GM12892 (cell line): ENCODE data around the gene FAHD1.

ENCODE experiments used
- DNase-seq: peaks from one replicate; pipeline ENCODE4 v3.0.0; 2011; ENCODE audit not compliant: insufficient read length
- FAIRE-seq: peaks from 2 replicates; lab custom pipeline; 2011; peaks lifted over from hg19 to GRCh38; lab: Jason Lieb, UNC
- POLR2A ChIP-seq: IDR thresholded peaks from 2 replicates; pipeline ENCODE4 v1.6.1; 2011; ENCODE audit warnings: low read depth, low read length, control low read depth
- POLR2AphosphoS5 ChIP-seq: IDR thresholded peaks from 2 replicates; pipeline ENCODE4 v1.6.1; 2011; ENCODE audit warnings: low read depth, low read length, control low read depth
- TAF1 ChIP-seq: IDR thresholded peaks from 2 replicates; pipeline ENCODE4 v1.6.1; 2011; ENCODE audit warnings: low read depth, mild to moderate bottlenecking, control low read depth, low read length, borderline replicate concordance

The FAHD1 gene

DNA sequence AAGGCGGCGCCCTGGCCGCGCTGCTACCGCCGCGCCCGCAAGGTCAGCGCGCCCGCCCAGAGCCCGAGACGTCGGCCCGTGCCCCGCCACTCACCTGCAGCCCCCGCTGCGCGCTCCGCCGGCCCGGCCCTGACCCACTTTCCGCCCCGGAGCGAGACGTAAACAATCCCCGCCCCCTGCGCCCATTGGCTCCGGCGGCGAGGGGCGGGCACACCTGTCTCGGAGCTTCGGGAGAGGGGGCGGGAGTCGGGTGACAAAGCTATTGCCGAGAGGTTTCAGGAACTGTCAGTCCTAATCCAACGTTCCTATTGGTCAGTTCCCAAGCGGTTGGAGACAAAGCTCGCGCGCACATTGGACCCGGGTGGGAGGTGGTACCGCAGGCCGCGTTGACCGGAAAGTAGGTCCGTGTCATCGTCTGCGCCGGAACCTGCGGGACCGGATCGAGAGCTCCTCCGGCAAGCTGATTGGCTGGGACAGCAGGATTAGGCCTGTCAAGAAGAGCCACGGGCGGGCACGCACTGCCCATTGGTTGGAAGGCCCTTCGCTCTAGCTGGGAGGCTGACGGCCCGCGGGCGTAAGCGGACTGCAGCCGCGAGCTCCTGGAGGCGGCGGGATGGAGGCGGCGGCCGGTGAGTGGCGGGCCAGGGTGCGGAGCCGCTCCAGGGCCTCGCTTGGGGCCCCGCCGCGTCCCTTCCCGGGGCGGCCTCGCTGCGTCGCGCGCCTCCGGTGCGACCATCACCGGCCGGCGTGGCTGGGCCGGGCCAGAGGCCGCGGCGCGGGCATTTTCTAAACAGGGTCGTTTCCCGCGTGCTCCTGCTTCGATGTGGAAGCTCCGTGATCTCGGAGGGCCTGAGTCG is 44.4 kb upstream of the FAHD1 start, which contains the start of the genes NUBP2 and SPSB3:
Gene NUBP2 (plus strand): TSS at position 553 of the 857 bp plus-strand sequence. CDS start 61 bp downstream, at position 614.
Gene SPSB3 (minus strand): TSS at position 164 of the 857 bp plus-strand sequence. CDS start 1,088 bp downstream, outside the sequence.
- TF ChIP-seq POLR2A (peak; percentile 75; the same call in 1 of the 2 replicates), TAF1 (no peak), POLR2AphosphoS5 (peak; percentile 66)
- peak; percentile 100 for FAIRE-seq
- peak; percentile 99 for DNase-seq

- FAIRE-seq = no peak
- no peak for DNase-seq
- TF ChIP-seq POLR2AphosphoS5 = no peak
- no peak for TF ChIP-seq POLR2A
- TF ChIP-seq TAF1 = no peak
Observed at GRCh38 chr16:1784977-1785845, 41.8 kb upstream of the FAHD1 start.

GRCh38 chr16:1785846-1786170 is 41.2 kb upstream of the FAHD1 start:
- TF ChIP-seq POLR2A (no peak), TAF1 (no peak), POLR2AphosphoS5 (no peak)
- no peak for FAIRE-seq
- DNase-seq = no peak

- DNase-seq = no peak
- FAIRE-seq = no peak
- no peak for TF ChIP-seq POLR2A
- TF ChIP-seq TAF1 = no peak
- TF ChIP-seq POLR2AphosphoS5 = no peak
Observed at GRCh38 chr16:1786242-1787055, 40.6 kb upstream of the FAHD1 start.

DNA sequence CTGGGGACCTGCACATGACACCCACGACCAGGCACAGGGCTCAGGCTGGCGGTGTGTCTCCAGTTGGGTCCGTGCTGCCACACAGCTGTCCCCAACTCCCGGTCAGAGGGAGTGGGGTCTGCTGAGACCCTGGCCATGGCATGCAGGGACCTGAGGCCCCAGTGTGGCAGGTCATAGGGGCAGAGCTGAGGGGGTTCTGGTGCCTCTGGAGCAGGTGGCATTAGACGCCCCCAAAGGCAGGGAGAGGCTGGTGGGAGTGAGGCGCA is 40.0 kb upstream of the FAHD1 start:
- FAIRE-seq (no peak), DNase-seq (no peak)
- TF ChIP-seq POLR2AphosphoS5 (no peak), TAF1 (no peak), POLR2A (no peak)

GRCh38 chr16:1787322-1788094 is 39.5 kb upstream of the FAHD1 start:
- DNase-seq (no peak), FAIRE-seq (no peak)
- no peak for TF ChIP-seq POLR2AphosphoS5
- no peak for TF ChIP-seq TAF1
- no peak for TF ChIP-seq POLR2A

DNA sequence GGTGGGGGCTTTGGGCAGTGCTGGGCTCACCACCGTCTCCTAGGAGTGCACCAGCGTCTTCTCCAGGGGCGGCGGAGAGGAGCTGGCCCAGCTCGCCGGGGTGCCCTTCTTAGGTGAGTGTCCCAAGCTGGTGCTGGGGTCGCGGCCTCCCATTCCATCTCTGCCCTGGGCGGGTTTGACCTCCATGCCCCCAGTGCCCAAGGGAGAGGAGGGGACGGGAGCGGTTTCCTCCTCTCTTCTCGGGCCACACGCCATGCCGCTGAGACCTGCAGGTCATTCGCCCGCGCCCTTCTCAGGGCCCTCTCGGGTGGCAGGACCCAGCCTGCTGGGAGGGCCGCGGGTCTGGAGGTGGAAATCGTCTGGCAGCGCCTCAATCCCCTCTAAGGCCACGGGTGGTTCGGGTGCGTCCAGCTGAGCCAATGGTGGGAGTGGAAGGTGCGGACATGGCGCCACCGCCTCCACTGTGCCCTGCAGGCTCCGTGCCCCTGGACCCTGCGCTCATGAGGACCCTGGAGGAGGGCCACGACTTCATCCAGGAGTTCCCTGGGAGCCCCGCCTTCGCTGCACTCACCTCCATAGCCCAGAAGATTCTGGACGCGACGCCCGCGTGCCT is 38.8 kb upstream of the FAHD1 start:
- TF ChIP-seq POLR2AphosphoS5 (no peak), POLR2A (no peak), TAF1 (no peak)
- no peak for DNase-seq
- FAIRE-seq = no peak

DNA sequence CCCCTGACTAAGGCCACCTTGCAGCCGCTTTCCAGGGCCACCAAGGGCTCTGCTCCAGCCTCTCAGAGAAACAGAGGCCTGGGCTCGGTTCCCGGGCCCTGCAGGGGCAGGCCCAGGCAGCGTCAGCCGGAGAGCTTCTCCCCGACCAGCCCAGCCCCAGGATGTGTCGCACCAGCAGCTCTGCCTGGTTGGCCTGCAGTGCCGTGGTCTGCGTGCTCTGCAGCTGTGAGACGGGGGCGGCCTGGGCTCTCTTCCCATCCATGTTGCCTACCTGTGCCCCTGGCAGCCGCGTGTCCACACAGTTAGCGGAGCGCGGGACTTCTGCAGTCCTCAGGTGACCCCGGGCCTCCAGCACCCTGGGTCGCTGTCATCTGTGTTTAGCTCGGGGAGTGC is 38.3 kb upstream of the FAHD1 start:
- DNase-seq = no peak

DNA sequence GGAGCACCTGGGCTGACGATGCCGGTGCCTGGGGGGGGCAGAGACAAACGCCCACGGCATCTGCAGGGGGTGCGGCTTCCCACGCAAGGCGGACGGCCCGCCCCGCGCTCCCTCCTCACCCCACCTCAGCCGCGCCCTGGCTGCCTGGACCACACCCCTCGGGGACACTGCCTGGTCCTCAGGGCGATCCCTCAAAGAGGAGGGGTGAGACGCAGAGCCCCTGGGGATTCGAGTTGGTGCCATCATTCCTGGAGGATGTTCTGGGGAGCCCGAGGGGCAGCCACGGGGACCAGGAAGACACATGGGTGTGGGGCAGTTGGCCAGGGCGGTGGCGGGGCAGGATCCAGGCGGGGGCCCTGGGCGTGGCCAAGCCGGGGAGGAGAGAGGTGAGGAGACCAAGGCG is 37.4 kb upstream of the FAHD1 start:
- DNase-seq (no peak), FAIRE-seq (no peak)
- TF ChIP-seq TAF1 (no peak), POLR2AphosphoS5 (no peak), POLR2A (no peak; the same call in 1 of the 2 replicates)

More for the DNA sequence above, 38.3 kb upstream of the FAHD1 start:
- TF ChIP-seq POLR2AphosphoS5 (no peak), TAF1 (no peak), POLR2A (no peak)
- no peak for FAIRE-seq

- peak; percentile 13 for DNase-seq
- no peak for TF ChIP-seq POLR2AphosphoS5
- TF ChIP-seq TAF1 = no peak
- no peak for TF ChIP-seq POLR2A
- FAIRE-seq = no peak
Observed at GRCh38 chr16:1790261-1790610, 36.8 kb upstream of the FAHD1 start.
